NK-92 (cell line): ENCODE results near the gene DGLUCY.

Experiments
- DNase-seq: peaks from one replicate; lab custom pipeline; 2025; ENCODE audit not compliant: unreplicated experiment; lab: John Stamatoyannopoulos, UW

Gene DGLUCY

DNA sequence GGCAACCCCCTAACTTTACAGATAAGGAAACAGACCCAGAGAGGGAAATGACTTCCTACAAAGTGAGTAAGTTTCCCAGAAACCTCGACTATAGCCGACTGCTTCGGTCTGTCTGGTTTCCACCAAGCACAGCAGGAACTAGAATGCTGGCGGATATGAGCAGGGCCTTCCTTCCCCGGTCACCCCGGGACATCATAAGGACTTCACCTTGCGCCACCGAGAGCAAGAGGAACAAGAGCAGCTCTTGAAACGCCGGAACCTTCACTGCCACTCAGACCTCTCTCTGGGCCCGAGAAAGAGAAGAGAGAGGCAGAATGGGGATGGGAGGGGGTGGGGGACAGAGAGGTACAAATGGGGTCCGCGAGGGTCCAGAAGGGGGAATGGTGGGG is 160.0 kb downstream of the DGLUCY start:
- no peak for DNase-seq

DNA sequence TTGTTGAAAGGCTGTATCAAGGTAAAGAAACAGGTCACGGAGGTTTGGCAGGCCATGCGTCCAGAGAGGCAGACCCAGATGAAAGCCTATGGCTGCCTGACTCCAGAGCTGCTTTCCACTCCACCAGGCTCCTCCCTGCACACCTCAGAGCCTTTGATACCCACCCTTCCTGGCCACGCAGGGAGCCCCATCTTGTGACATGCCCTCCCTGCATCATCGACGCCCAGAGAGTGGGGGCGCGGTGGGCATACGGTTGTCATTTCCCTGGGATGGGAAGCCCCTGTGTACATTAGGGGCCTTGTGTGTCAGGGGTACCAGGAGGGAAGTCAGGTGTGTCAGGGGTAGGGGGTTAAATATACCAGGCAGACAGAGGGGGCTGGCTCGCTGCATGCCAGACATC is 160.9 kb downstream of the DGLUCY start:
- DNase-seq = no peak
